Natural killer cell (primary cell): Measurements from ENCODE around the gene RGS3. TPM values are rescaled to one million over a fixed set of nuclear protein-coding genes. Genes with fewer than 3 reads are reported as not detected.

Source experiments
- ATAC-seq, 3 donors: fragments of 150-1000 bp in 2 of 3; fragments of 200-7000 bp in 1 of 3; cut with Tn5 transposase; 1 replicate in 1 of 3; 2 replicates in 2 of 3; pipeline ENCODE4 v1.10.0; 2021; ENCODE audit warnings: mild to moderate bottlenecking in 2 of 3, moderate library complexity in 2 of 3
- DNase-seq, 2 donors: peaks; one replicate each; pipeline versions ENCODE4 v3.0.0 to v3.0.0-alpha.2; 2013 to 2021; ENCODE audit warnings: mixed read lengths in 1 of 2
- H3K27ac ChIP-seq: one replicate; pipeline ENCODE4 v1.5.1; 2013; ENCODE audit warnings: mild to moderate bottlenecking, low read length
- H3K27me3 ChIP-seq: one replicate; pipeline ENCODE4 v1.6.1; 2013; ENCODE audit warnings: low read length; ENCODE audit not compliant: control insufficient read depth, insufficient read depth
- H3K36me3 ChIP-seq: one replicate; pipeline ENCODE4 v1.6.1; 2013; ENCODE audit warnings: low read length; ENCODE audit not compliant: control insufficient read depth, insufficient read depth
- H3K4me1 ChIP-seq: one replicate; pipeline ENCODE4 v1.6.1; 2013; ENCODE audit warnings: low read length; ENCODE audit not compliant: control insufficient read depth, insufficient read depth
- H3K4me3 ChIP-seq: one replicate; pipeline ENCODE4 v1.5.1; 2013; ENCODE audit warnings: low read length
- H3K9me3 ChIP-seq: one replicate; pipeline ENCODE4 v1.6.1; 2013; ENCODE audit warnings: low read length; ENCODE audit not compliant: control insufficient read depth, insufficient read depth
- H3K27ac Mint-ChIP-seq, 2 donors: one replicate each; pipeline ENCODE4 v1.8.0; 2022; ENCODE audit warnings: mild to moderate bottlenecking in 2 of 2, mixed read lengths in 2 of 2, moderate library complexity in 1 of 2
- H3K27me3 Mint-ChIP-seq, 2 donors: one replicate each; pipeline ENCODE4 v1.8.0; 2022; ENCODE audit warnings: low read depth in 2 of 2, mixed read lengths in 2 of 2
- H3K36me3 Mint-ChIP-seq: one replicate; pipeline ENCODE4 v1.8.0; 2022; ENCODE audit warnings: mixed read lengths
- H3K4me1 Mint-ChIP-seq, 2 donors: one replicate each; pipeline ENCODE4 v1.8.0; 2022; ENCODE audit warnings: mixed read lengths in 2 of 2
- H3K4me3 Mint-ChIP-seq: one replicate; pipeline ENCODE4 v1.8.0; 2022; ENCODE audit warnings: mild to moderate bottlenecking, moderate library complexity, mixed read lengths
- H3K9me3 Mint-ChIP-seq, 2 donors: one replicate each; pipeline ENCODE4 v1.8.0; 2022; ENCODE audit warnings: mixed read lengths in 2 of 2
- CTCF ChIP-seq: fragments of 200-600 bp; IDR thresholded peaks from one replicate; pipeline ENCODE4 v1.8.0; 2022; ENCODE audit warnings: antibody characterized with exemption
- WGBS: methylation state at CpG from one replicate; pipeline ENCODE4 v1.1.7; 2013; ENCODE audit warnings: missing lambda C conversion rate; ENCODE audit not compliant: insufficient coverage; 5-methylcytosine and 5-hydroxymethylcytosine counted together
- intact Hi-C: fragments of 100-400 bp; cut with micrococcal nuclease; formaldehyde crosslinking; loops from one replicate; pipeline ENCODE4 v1.14.2; 2022
- total RNA-seq, 4 donors: library from RNA; stranded (reverse); fragments of 120-200 nt in 1 of 4; gene quantifications; one replicate each; pipeline versions ENCODE4 v1.2.3 to v1.2.4, GENCODE V29; 2013 to 2022

RGS3 gene
- total RNA-seq, 3 donors from 2014 or later (not counting 1 experiment from before 2014, with no cell fraction given) = 148 to 269 (median 190) TPM

- peaks cover 8% of the 10 kb centered on the region for H3K36me3 ChIP-seq
- no peaks in the 10 kb centered on the region for H3K27me3 ChIP-seq
- Mint-ChIP-seq H3K9me3 (no peaks in the 10 kb centered on the region), H3K4me3 (peak overlapping the region; percentile 91), H3K4me1 (peaks cover 84 to 90% of the 10 kb centered on the region in 2 donors), H3K36me3 (peaks cover 19% of the 10 kb centered on the region), H3K27me3 (no peaks in the 10 kb centered on the region), H3K27ac (peak overlapping the region; percentile 88 to 98)
- H3K4me1 ChIP-seq = peaks cover 63% of the 10 kb centered on the region
- 0% methylated on average over 8 of the region's 8 CpGs for WGBS
- H3K27ac ChIP-seq = peak overlapping the region; percentile 92
- intact Hi-C loops = loop anchor here (1.0 to 10.0 kb wide), 5 partner anchors 62 to 297 kb away; partner anchors contain the start of genes C9orf43, CDC26, POLE3 and PRPF4
- TF ChIP-seq CTCF = no peak
- ATAC-seq = peak; percentile 62 to 86 (median 76)
- DNase-seq = peak; percentile 75 to 87
- H3K4me3 ChIP-seq = peak overlapping the region; percentile 71
- H3K9me3 ChIP-seq = no peaks in the 10 kb centered on the region
These were observed 53.5 kb downstream of the RGS3 start for GRCh38 chr9:113516840-113517577.

- Mint-ChIP-seq H3K27ac (peak overlapping the region; percentile 88 to 98), H3K36me3 (peaks cover 19% of the 10 kb centered on the region), H3K27me3 (no peaks in the 10 kb centered on the region), H3K9me3 (no peaks in the 10 kb centered on the region), H3K4me3 (peak overlapping the region; percentile 91), H3K4me1 (peaks cover 85 to 90% of the 10 kb centered on the region in 2 donors)
- H3K27ac ChIP-seq = peak overlapping the region; percentile 92
- H3K4me3 ChIP-seq = peak overlapping the region; percentile 71
- intact Hi-C loops = loop anchor here (5.0 to 10.0 kb wide), 2 partner anchors 245 to 848 kb away; partner anchors contain the start of genes CDC26 and PRPF4
- no peak for TF ChIP-seq CTCF
- H3K36me3 ChIP-seq = peaks cover 27% of the 10 kb centered on the region
- no peak for ATAC-seq
- peaks cover 63% of the 10 kb centered on the region for H3K4me1 ChIP-seq
- H3K9me3 ChIP-seq = no peaks in the 10 kb centered on the region
- 41% methylated on average over 3 of the region's 3 CpGs for WGBS
- no peak for DNase-seq
- H3K27me3 ChIP-seq = no peaks in the 10 kb centered on the region
These were observed 56.0 kb downstream of the RGS3 start for GRCh38 chr9:113519426-113520108.

- no peaks in the 10 kb centered on the region for H3K27me3 Mint-ChIP-seq
- H3K27me3 ChIP-seq = no peaks in the 10 kb centered on the region
- peaks cover 91 to 93% of the 10 kb centered on the region in 2 donors for H3K4me1 Mint-ChIP-seq
- DNase-seq (peak; percentile 61 to 89), ATAC-seq (peak; percentile 61 to 72 (median 65))
- peak overlapping the region; percentile 71 for H3K4me3 ChIP-seq
- H3K36me3 Mint-ChIP-seq = peaks cover 19% of the 10 kb centered on the region
- H3K4me1 ChIP-seq = peaks cover 63% of the 10 kb centered on the region
- no peak for TF ChIP-seq CTCF
- H3K27ac Mint-ChIP-seq = peak overlapping the region; percentile 88 to 98
- intact Hi-C loops = loop anchor here (5.0 kb wide), 1 partner anchor 847 kb away; no protein-coding TSS in a partner anchor
- no peaks in the 10 kb centered on the region for H3K9me3 Mint-ChIP-seq
- 33% methylated on average over 6 of the region's 6 CpGs for WGBS
- H3K9me3 ChIP-seq = no peaks in the 10 kb centered on the region
- peak overlapping the region; percentile 91 for H3K4me3 Mint-ChIP-seq
- H3K27ac ChIP-seq = peak overlapping the region; percentile 92
- peaks cover 30% of the 10 kb centered on the region for H3K36me3 ChIP-seq
These were observed 56.6 kb downstream of the RGS3 start for GRCh38 chr9:113520109-113520642.
